Subcutaneous adipose tissue (tissue), 4 donors: ENCODE results near the gene TRIM69. TPM values are rescaled to one million over a fixed set of nuclear protein-coding genes. Genes with fewer than 3 reads are reported as not detected.

Experiments
- total RNA-seq, 4 donors: library from RNA; depleted of rRNA; stranded (reverse); fragments of >200 nt; gene quantifications; one replicate each; pipeline ENCODE4 v1.1.0, GENCODE V29; 2016
- TF ChIP-seq, protein P1 (sequence below): fragments of 450-650 bp; IDR thresholded peaks from one replicate; pipeline ENCODE4 v1.5.1; 2016; ENCODE audit warnings: low read depth, mild to moderate bottlenecking, control low read depth, antibody characterized with exemption, moderate library complexity

TRIM69 gene
- total RNA-seq, 4 donors from 2014 or later = 14.2 to 17.3 (median 14.9) TPM

DNA sequence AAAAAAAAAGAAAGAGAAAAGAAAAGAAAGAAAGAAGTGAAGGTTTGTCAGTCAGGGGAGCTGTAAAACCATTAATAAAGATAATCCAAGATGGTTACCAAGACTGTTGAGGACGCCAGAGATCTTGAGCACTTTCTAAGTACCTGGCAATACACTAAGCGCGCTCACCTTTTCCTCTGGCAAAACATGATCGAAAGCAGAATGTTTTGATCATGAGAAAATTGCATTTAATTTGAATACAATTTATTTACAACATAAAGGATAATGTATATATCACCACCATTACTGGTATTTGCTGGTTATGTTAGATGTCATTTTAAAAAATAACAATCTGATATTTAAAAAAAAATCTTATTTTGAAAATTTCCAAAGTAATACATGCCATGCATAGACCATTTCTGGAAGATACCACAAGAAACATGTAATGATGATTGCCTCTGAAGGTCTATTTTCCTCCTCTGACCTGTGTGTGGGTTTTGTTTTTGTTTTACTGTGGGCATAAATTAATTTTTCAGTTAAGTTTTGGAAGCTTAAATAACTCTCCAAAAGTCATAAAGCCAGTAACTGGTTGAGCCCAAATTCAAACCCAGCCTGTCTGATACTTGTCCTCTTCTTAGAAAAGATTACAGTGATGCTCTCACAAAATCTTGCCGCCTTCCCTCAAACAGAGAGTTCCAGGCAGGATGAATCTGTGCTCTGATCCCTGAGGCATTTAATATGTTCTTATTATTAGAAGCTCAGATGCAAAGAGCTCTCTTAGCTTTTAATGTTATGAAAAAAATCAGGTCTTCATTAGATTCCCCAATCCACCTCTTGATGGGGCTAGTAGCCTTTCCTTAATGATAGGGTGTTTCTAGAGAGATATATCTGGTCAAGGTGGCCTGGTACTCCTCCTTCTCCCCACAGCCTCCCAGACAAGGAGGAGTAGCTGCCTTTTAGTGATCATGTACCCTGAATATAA lies 23.0 kb upstream of the TRIM69 start:
- TF ChIP-seq, protein P1, sequence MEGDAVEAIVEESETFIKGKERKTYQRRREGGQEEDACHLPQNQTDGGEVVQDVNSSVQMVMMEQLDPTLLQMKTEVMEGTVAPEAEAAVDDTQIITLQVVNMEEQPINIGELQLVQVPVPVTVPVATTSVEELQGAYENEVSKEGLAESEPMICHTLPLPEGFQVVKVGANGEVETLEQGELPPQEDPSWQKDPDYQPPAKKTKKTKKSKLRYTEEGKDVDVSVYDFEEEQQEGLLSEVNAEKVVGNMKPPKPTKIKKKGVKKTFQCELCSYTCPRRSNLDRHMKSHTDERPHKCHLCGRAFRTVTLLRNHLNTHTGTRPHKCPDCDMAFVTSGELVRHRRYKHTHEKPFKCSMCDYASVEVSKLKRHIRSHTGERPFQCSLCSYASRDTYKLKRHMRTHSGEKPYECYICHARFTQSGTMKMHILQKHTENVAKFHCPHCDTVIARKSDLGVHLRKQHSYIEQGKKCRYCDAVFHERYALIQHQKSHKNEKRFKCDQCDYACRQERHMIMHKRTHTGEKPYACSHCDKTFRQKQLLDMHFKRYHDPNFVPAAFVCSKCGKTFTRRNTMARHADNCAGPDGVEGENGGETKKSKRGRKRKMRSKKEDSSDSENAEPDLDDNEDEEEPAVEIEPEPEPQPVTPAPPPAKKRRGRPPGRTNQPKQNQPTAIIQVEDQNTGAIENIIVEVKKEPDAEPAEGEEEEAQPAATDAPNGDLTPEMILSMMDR = no peak

DNA sequence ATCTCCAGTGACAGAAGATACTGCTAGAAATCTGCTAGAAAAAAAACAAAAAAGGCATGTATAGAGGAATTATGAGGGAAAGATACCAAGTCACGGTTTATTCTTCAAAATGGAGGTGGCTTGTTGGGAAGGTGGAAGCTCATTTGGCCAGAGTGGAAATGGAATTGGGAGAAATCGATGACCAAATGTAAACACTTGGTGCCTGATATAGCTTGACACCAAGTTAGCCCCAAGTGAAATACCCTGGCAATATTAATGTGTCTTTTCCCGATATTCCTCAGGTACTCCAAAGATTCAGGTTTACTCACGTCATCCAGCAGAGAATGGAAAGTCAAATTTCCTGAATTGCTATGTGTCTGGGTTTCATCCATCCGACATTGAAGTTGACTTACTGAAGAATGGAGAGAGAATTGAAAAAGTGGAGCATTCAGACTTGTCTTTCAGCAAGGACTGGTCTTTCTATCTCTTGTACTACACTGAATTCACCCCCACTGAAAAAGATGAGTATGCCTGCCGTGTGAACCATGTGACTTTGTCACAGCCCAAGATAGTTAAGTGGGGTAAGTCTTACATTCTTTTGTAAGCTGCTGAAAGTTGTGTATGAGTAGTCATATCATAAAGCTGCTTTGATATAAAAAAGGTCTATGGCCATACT lies 21.1 kb upstream of the TRIM69 start:
- TF ChIP-seq, protein P1 = no peak

DNA sequence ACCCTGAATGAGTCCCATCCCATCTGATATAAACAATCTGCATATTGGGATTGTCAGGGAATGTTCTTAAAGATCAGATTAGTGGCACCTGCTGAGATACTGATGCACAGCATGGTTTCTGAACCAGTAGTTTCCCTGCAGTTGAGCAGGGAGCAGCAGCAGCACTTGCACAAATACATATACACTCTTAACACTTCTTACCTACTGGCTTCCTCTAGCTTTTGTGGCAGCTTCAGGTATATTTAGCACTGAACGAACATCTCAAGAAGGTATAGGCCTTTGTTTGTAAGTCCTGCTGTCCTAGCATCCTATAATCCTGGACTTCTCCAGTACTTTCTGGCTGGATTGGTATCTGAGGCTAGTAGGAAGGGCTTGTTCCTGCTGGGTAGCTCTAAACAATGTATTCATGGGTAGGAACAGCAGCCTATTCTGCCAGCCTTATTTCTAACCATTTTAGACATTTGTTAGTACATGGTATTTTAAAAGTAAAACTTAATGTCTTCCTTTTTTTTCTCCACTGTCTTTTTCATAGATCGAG lies 20.5 kb upstream of the TRIM69 start:
- TF ChIP-seq, protein P1 = no peak

DNA sequence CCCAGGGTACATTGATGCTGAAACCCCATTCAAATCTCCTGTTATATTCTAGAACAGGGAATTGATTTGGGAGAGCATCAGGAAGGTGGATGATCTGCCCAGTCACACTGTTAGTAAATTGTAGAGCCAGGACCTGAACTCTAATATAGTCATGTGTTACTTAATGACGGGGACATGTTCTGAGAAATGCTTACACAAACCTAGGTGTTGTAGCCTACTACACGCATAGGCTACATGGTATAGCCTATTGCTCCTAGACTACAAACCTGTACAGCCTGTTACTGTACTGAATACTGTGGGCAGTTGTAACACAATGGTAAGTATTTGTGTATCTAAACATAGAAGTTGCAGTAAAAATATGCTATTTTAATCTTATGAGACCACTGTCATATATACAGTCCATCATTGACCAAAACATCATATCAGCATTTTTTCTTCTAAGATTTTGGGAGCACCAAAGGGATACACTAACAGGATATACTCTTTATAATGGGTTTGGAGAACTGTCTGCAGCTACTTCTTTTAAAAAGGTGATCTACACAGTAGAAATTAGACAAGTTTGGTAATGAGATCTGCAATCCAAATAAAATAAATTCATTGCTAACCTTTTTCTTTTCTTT lies 19.2 kb upstream of the TRIM69 start:
- TF ChIP-seq, protein P1 = no peak

DNA sequence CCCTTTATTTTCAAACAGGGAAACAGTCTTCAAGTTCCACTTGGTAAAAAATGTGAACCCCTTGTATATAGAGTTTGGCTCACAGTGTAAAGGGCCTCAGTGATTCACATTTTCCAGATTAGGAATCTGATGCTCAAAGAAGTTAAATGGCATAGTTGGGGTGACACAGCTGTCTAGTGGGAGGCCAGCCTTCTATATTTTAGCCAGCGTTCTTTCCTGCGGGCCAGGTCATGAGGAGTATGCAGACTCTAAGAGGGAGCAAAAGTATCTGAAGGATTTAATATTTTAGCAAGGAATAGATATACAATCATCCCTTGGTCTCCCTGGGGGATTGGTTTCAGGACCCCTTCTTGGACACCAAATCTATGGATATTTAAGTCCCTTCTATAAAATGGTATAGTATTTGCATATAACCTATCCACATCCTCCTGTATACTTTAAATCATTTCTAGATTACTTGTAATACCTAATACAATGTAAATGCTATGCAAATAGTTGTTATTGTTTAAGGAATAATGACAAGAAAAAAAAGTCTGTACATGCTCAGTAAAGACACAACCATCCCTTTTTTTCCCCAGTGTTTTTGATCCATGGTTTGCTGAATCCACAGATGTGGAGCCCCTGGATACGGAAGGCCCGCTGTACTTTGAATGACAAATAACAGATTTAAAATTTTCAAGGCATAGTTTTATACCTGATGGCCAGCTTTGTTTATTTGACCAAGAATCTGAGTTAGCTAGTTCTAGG lies 18.0 kb upstream of the TRIM69 start:
- TF ChIP-seq, protein P1 = no peak

DNA sequence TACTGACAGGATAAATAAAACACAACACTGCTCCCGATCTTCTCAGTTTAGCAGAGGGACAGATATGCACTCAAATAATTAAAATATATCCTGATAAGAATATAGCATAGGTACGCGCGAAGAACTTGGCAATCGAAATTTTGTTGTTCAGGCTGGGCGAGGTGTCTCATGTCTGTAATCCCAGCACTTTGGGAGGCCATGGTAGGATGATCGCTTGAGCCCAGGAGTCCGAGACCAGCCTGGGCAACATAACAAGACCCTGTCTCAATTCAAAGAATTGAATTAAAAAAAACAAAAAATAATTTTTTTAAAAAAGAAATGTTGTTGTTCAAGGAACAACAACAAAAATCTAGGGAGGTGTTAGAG lies 17.4 kb upstream of the TRIM69 start:
- TF ChIP-seq, protein P1 = no peak
